CD4-positive, alpha-beta T cell treated with Interleukin-10 for 1 hour (primary cell): ENCODE results near the gene PABPC1L.

Experiments used
- DNase-seq: peaks from one replicate; pipeline ENCODE4 v3.0.0-alpha.2; 2020

PABPC1L gene

GRCh38 chr20:44970243-44970757 lies 60.4 kb downstream of the PABPC1L start:
- peak; percentile 63 for DNase-seq

- no peak for DNase-seq
These were observed 63.2 kb downstream of the PABPC1L start for GRCh38 chr20:44973053-44973452.

GRCh38 chr20:44976698-44977097 lies 66.8 kb downstream of the PABPC1L start:
- DNase-seq: no peak

- peak; percentile 88 for DNase-seq
These were observed 69.3 kb downstream of the PABPC1L start for GRCh38 chr20:44979090-44979621.

DNA sequence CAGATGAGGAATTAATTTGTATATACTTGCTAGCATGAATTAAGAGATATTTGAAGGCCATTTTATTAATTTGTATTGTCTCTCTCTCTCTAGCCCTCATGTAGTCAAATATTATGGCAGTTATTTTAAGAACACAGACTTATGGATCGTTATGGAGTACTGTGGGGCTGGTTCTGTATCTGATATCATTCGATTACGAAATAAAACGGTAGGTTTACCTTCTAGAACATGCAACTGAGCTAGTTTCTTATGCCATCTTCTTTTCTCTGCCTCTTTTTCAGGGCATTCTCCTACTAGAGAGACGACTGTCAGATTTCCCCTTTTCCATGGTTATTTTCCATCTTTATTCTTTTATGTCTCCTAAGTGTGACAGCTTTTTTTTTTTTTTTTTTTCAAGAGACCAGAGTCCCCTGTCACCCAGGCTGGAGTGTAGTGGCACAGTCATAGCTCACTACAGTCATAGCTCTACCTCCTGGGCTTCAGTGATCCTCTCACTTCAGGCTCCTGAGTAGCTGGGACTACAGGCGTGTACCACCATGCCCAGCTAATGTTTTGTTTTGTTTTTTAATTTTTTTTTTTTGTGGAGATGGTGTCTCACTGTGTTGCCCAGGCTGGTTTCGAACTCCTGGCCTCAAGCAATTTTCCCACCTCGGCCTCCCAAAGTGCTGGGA lies 72.0 kb downstream of the PABPC1L start:
- no peak for DNase-seq

DNA sequence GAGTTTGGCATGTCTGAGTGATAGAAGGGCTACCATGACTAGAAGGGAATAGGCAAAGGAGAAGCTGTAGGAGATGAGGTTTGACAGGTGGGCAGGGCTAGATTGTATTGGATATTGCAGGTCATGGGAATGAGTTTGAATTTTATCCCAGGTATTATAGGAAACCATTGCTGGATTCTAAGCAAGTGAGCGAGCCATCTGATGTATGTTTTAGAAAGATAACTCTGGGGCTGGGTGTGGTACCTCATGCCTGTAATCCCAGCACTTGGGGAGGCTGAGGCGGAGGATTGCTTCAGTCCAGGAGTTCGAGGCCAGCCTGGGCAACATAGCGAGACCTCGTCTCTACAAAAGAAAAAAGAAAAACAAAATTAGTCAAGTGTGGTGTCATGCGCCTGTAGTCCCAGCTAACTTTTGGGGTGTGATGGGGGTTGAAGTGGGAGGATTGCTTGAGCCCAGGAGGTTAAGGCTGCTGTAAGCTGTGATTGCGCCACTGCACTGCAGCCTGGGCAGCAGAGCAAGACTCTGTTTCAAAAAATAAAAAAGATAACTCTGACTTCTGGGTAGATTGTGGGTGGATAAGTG lies 73.3 kb downstream of the PABPC1L start:
- no peak for DNase-seq

DNA sequence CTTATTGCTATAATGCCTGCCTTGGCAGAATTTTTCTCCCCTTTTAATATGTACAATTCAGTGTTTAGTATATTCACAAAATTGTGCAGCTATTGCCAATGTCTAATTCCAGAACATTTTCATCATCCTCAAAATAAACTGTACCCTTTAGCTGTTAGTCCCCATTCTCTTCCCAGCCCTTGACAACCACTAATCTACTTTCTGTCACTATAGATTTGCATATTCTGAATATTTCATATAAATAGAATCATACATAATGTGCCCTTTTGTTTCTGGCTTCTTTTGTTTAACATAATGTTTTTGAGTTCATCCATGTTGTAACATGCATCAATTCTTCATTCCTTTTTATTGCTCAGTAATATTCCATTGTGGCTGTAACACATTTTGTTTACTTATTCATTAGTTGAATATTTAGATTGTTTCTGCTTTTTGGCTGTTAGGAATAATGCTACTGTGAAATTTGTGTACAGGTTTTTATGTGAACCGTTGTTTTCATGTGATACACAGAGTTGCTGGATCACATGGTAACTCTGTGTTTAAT lies 78.8 kb downstream of the PABPC1L start:
- DNase-seq: no peak
